CD4-positive, alpha-beta memory T cell (primary cell): Measurements from ENCODE around the gene MRPS34. TPM values are rescaled to one million over a fixed set of nuclear protein-coding genes. Genes with fewer than 3 reads are reported as not detected.

ENCODE experiments used
- CTCF ChIA-PET: fragments of 350-600 bp; sonication (Branson Sonifier 250); formaldehyde crosslinking; loops from one replicate; lab custom pipeline; 2021; ENCODE audit warnings: inconsistent platforms; ENCODE audit not compliant: partially characterized antibody; lab: Charles Lee
- POLR2A ChIA-PET: fragments of 350-600 bp; sonication (Branson Sonifier 250); formaldehyde crosslinking; loops from one replicate; lab custom pipeline; 2021; ENCODE audit not compliant: partially characterized antibody; lab: Charles Lee
- DNase-seq, 5 donors: peaks; one replicate each; pipeline versions ENCODE4 v3.0.0 to v3.0.0-alpha.2; 2020 to 2022; ENCODE audit warnings: mixed read lengths in 1 of 5
- H3K27ac ChIP-seq: one replicate; pipeline ENCODE4 v1.7.0; 2013; ENCODE audit warnings: low read depth, low read length
- H3K27me3 ChIP-seq: 2 replicates; pipeline ENCODE4 v1.7.0; 2013; ENCODE audit warnings: mild to moderate bottlenecking, low read length, moderate library complexity; ENCODE audit not compliant: insufficient read depth
- H3K36me3 ChIP-seq: 2 replicates; pipeline ENCODE4 v1.7.0; 2013; ENCODE audit warnings: mild to moderate bottlenecking, low read length, moderate library complexity; ENCODE audit not compliant: insufficient read depth
- H3K4me1 ChIP-seq: 2 replicates; pipeline ENCODE4 v1.7.0; 2013; ENCODE audit warnings: mild to moderate bottlenecking, low read length, moderate library complexity; ENCODE audit not compliant: insufficient read depth
- H3K4me3 ChIP-seq, 2 donors: one replicate each; pipeline ENCODE4 v1.7.0; 2013; ENCODE audit warnings: low read length in 2 of 2, mild to moderate bottlenecking in 1 of 2
- H3K9me3 ChIP-seq, 2 donors: one replicate each; pipeline ENCODE4 v1.7.0; 2013; ENCODE audit warnings: low read length in 2 of 2, control low read depth in 1 of 2; ENCODE audit not compliant: control insufficient read depth in 1 of 2
- H3K27ac Mint-ChIP-seq, 7 donors: one replicate each; pipeline ENCODE4 v1.8.0; 2020 to 2021; ENCODE audit warnings: mixed read lengths in 7 of 7, mild to moderate bottlenecking in 6 of 7, inconsistent platforms in 3 of 7, moderate library complexity in 3 of 7
- H3K27me3 Mint-ChIP-seq, 2 donors: one replicate each; pipeline ENCODE4 v1.8.0; 2020 to 2021; ENCODE audit warnings: mixed read lengths in 2 of 2
- H3K36me3 Mint-ChIP-seq, 2 donors: one replicate each; pipeline ENCODE4 v1.8.0; 2020 to 2021; ENCODE audit warnings: mixed read lengths in 2 of 2, inconsistent platforms in 1 of 2, mild to moderate bottlenecking in 1 of 2
- H3K4me1 Mint-ChIP-seq, 4 donors: one replicate each; pipeline ENCODE4 v1.8.0; 2020 to 2021; ENCODE audit warnings: mixed read lengths in 4 of 4, mild to moderate bottlenecking in 1 of 4
- H3K4me3 Mint-ChIP-seq, 8 donors: one replicate each; pipeline ENCODE4 v1.8.0; 2020 to 2021; ENCODE audit warnings: mixed read lengths in 8 of 8, mild to moderate bottlenecking in 7 of 8, moderate library complexity in 6 of 8, inconsistent platforms in 3 of 8
- H3K9me3 Mint-ChIP-seq, 8 donors: one replicate each; pipeline ENCODE4 v1.8.0; 2020 to 2021; ENCODE audit warnings: mixed read lengths in 8 of 8, mild to moderate bottlenecking in 5 of 8, inconsistent platforms in 3 of 8, moderate library complexity in 1 of 8
- intact Hi-C: fragments of 100-400 bp; cut with micrococcal nuclease; formaldehyde crosslinking; loops from one replicate; pipeline ENCODE4 v1.15.1; 2023
- polyA plus RNA-seq, 2 donors: library from polyadenylated mRNA; unstranded; fragments of 300-500 nt; fragmentation: Illumina TruSeq; gene quantifications; one replicate each; pipeline ENCODE4 v1.2.3, GENCODE V29; 2021
- total RNA-seq, 2 experiments: library from RNA; stranded (reverse); gene quantifications; one replicate each; pipeline ENCODE4 v1.2.3, GENCODE V29; 2021

Gene MRPS34
- total RNA-seq (10 to 100 TPM; 57.6 to 67.3 TPM), polyA plus RNA-seq (100 to 1,000 TPM; 138 to 151 TPM)

DNA sequence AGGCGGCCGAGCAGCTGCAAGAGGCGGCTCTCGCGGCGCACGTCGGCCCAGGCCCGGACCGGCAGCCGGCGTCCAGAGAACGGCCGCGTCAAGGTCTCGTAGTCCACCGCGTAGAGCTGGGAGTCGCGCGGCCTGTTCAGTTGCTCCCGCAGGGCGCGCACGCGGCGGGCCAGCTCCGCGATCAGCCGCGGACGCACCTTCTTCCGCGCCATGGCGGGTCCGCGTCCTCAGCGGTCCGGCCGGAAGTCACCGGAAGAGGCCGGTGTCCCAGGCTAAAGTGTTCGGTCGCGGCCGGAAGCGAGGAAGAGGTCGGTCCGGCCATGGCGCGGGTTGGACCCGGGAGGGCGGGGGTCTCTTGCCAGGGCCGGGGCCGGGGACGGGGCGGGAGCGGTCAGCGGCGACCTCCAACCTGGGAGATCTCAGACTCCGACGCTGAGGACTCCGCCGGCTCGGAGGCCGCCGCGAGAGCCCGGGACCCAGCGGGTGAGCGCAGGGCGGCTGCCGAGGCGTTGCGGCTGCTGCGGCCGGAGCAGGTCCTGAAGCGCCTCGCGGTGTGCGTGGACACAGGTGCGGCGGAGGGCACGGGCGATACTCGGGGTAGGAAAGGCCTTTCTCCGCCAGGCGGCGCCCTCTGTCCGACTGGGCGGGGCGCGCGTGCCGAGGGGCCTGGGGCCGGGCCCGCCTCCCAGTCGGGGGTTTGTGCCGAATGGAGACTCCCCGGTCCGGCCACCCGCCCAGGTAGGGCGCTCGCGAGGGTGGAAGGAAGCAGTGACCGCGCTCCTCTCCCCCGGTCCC lies at the start of gene MRPS34:
Gene MRPS34, minus strand, starts transcription at position 227 of the 795 bp plus-strand sequence. Its CDS starts 15 bp downstream, at position 212.
- H3K9me3 ChIP-seq = no peaks in the 10 kb centered on the region
- peak within 1 kb of the TSS; percentile 45 to 88 for H3K4me3 ChIP-seq
- H3K27me3 ChIP-seq = no peaks in the 10 kb centered on the region
- POLR2A ChIA-PET = interaction anchor here (0.8 to 11.4 kb wide), 12 partner anchors 7 to 1005 kb away, joined by 3 to 185 read pairs (median 4); partner anchors contain the start of genes FAHD1, HAGH, JPT2 and MAPK8IP3
- Mint-ChIP-seq H3K4me1 (peaks cover 11 to 32% (median 15%) of the 10 kb centered on the region in 4 donors), H3K36me3 (peaks cover under 1 to 19% of the 10 kb centered on the region in 2 donors), H3K9me3 (no peaks in the 10 kb centered on the region), H3K27me3 (no peaks in the 10 kb centered on the region), H3K4me3 (peak within 1 kb of the TSS; percentile 85 to 98 (median 96)), H3K27ac (peak within 1 kb of the TSS; percentile 90 to 97 (median 95))
- intact Hi-C loops = loop anchor here (1.0 to 5.0 kb wide), 4 partner anchors 9 to 759 kb away; partner anchors contain the start of genes CEMP1, FAHD1, HAGH and NUBP2
- CTCF ChIA-PET = interaction anchor here (1.7 to 2.3 kb wide), 2 partner anchors 9 to 10 kb away, joined by 16 read pairs; partner anchors contain the start of genes NUBP2 and SPSB3
- H3K27ac ChIP-seq = peak within 1 kb of the TSS; percentile 72
- H3K36me3 ChIP-seq = peaks cover 5% of the 10 kb centered on the region
- peak; percentile 72 to 78 (median 74) for DNase-seq
- H3K4me1 ChIP-seq = peaks cover 29% of the 10 kb centered on the region

DNA sequence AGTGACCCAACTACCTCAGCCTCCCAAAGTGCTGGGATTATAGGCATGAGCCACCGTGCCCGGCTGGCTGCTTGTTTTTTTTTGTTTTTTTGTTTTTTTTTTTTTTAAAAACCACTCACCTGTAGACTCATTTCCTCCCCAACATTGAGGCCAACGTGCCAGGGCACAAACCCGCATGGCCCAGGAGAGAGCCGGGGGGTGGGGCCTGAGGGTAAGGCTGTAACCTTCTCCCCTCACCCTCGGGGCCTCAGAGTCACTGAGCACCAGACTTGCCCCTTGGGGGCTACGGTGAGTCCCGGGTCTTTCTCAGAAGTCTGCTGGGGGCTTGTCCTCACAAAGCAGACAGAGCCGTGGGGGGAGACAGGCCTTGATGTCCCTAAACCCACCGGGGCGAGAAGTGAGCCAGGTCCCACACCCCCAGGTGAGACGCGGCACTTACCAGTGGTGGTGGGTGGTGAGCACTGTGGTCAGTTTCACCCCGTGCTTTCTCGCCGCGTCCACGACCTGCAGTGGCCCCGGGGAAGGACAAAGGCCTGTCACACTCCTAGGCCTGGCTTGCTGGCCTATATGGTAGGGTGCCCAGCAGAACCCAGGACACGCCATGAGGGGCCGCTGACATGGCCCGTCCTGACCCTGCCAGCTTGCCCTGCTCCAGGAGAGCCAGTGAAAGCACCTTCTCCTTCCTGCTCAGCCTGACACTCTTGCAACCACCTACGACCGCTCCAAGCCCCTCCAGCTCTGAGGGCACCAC lies 49.1 kb upstream of the MRPS34 start:
- ChIA-PET POLR2A (no interaction called here), CTCF (no interaction called here)
- H3K27ac Mint-ChIP-seq = no peak overlapping the region
- Histone ChIP-seq H3K27me3 (no peaks in the 10 kb centered on the region), H3K27ac (no peak overlapping the region), H3K36me3 (peaks cover 30% of the 10 kb centered on the region), H3K9me3 (no peaks in the 10 kb centered on the region), H3K4me3 (no peak overlapping the region), H3K4me1 (peaks cover 23% of the 10 kb centered on the region)
- H3K36me3 Mint-ChIP-seq = peaks cover 0 to 10% of the 10 kb centered on the region in 2 donors
- no peak for DNase-seq
- H3K9me3 Mint-ChIP-seq = peaks cover 0 to 2% (median 0%) of the 10 kb centered on the region in 8 donors
- no peaks in the 10 kb centered on the region for H3K27me3 Mint-ChIP-seq
- intact Hi-C loops = no loop called here
- peaks cover 5 to 27% (median 15%) of the 10 kb centered on the region in 4 donors for H3K4me1 Mint-ChIP-seq
- no peak overlapping the region for H3K4me3 Mint-ChIP-seq

DNA sequence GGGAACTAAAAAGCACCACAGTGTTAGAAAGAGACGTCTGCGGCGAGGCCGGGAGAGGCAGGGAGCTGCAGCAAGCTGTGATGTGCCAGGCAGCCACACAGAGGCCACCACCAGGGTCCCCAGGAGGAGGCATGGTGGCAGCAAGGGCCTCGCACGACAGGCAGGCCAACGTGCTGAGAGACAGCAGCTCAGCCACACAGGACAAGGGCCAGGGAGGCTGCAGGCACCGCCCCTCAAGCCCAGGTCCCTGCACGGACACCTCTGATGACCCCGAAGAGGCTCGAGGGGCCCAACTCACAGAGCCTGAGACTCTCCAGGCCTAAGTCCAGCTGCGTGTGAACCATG lies 48.0 kb upstream of the MRPS34 start:
- no peaks in the 10 kb centered on the region for H3K27me3 Mint-ChIP-seq
- peaks cover 38% of the 10 kb centered on the region for H3K36me3 ChIP-seq
- H3K27ac Mint-ChIP-seq = peak overlapping the region in 1 of 7 donors; percentile 31
- no peaks in the 10 kb centered on the region for H3K27me3 ChIP-seq
- H3K9me3 Mint-ChIP-seq = no peaks in the 10 kb centered on the region
- DNase-seq = no peak
- no peak overlapping the region for H3K4me3 Mint-ChIP-seq
- H3K27ac ChIP-seq = no peak overlapping the region
- H3K4me1 Mint-ChIP-seq = peaks cover 5 to 23% (median 14%) of the 10 kb centered on the region in 4 donors
- POLR2A ChIA-PET = no interaction called here
- H3K36me3 Mint-ChIP-seq = peaks cover 0 to 16% of the 10 kb centered on the region in 2 donors
- CTCF ChIA-PET = no interaction called here
- peaks cover 23% of the 10 kb centered on the region for H3K4me1 ChIP-seq
- intact Hi-C loops = no loop called here
- no peak overlapping the region for H3K4me3 ChIP-seq
- no peaks in the 10 kb centered on the region for H3K9me3 ChIP-seq

DNA sequence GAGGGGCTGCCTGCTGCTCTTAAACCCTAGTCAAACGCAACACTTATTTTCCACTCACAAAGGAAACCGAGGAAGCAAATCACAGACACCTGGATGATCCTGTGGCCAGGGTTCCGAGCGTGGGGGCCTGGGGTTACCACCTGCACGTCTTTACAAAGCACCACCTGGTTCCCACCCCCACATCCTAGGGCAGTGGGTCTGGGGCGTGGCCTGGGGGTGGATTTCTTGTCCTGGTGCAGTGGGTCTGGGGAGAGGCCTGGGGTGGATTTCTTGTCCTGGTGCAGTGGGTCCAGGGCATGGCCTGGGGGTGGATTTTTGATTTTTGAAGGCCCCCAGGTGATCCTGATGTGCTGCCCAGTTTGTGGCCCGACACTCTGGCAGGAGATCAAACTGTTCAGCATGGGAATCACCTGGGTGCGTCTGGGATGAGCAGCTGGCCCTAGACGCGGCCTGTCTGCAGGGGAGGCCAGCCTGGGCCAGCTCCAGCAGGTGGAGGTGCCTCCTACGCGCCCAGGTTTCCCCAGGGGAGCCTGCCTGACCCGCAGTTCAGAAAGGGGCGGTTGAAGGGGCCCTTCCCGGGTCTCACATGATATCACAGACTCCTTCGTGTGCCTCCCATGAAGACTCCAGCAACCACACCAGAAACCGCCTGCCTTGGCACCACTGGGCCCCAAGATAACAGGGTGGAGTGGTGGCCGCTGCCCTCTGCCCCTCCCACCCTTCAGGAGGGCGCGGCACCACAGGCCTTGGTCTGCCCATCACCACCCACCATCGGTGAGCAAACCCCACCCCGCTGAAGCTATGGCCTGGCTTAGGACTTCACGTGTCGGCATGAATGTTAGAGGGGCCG lies 47.4 kb upstream of the MRPS34 start:
- Mint-ChIP-seq H3K27me3 (no peaks in the 10 kb centered on the region), H3K4me1 (peaks cover 5 to 17% (median 11%) of the 10 kb centered on the region in 4 donors), H3K36me3 (peaks cover 4 to 20% of the 10 kb centered on the region in 2 donors), H3K27ac (peak overlapping the region in 1 of 7 donors; percentile 23), H3K9me3 (no peaks in the 10 kb centered on the region), H3K4me3 (no peak overlapping the region)
- H3K4me3 ChIP-seq = no peak overlapping the region
- H3K36me3 ChIP-seq = peaks cover 40% of the 10 kb centered on the region
- DNase-seq = no peak
- ChIA-PET POLR2A (no interaction called here), CTCF (no interaction called here)
- H3K27me3 ChIP-seq = no peaks in the 10 kb centered on the region
- no peaks in the 10 kb centered on the region for H3K9me3 ChIP-seq
- peaks cover 17% of the 10 kb centered on the region for H3K4me1 ChIP-seq
- no peak overlapping the region for H3K27ac ChIP-seq
- intact Hi-C loops = no loop called here

DNA sequence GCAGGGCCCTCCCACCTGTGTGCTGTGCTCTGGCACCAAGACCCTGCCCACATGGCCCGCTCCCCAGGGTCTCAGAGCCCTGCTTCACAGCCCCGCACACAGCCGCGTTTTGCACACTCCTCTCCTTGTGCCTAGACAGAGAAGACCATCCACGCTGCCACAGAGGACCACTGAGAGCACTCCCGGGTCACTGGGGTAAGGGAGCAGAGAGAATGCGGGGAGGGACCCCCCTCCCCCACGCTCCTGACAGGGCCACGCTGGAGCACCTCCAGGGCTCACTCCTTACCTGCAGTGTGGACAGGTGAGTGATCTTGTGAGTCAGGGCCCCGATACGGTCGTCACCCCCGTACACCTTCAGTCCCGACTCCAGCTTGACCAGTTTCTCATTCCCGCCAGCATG lies 46.7 kb upstream of the MRPS34 start:
- Mint-ChIP-seq H3K4me3 (no peak overlapping the region), H3K27me3 (no peaks in the 10 kb centered on the region), H3K36me3 (peaks cover 5 to 24% of the 10 kb centered on the region in 2 donors), H3K27ac (peak overlapping the region in 2 of 7 donors; percentile 37 to 51), H3K4me1 (peaks cover 4 to 11% (median 7%) of the 10 kb centered on the region in 4 donors), H3K9me3 (no peaks in the 10 kb centered on the region)
- no peak for DNase-seq
- H3K4me1 ChIP-seq = peaks cover 10% of the 10 kb centered on the region
- H3K36me3 ChIP-seq = peaks cover 42% of the 10 kb centered on the region
- ChIA-PET CTCF (no interaction called here), POLR2A (no interaction called here)
- no peak overlapping the region for H3K27ac ChIP-seq
- H3K4me3 ChIP-seq = no peak overlapping the region
- H3K27me3 ChIP-seq = no peaks in the 10 kb centered on the region
- intact Hi-C loops = no loop called here
- H3K9me3 ChIP-seq = no peaks in the 10 kb centered on the region

DNA sequence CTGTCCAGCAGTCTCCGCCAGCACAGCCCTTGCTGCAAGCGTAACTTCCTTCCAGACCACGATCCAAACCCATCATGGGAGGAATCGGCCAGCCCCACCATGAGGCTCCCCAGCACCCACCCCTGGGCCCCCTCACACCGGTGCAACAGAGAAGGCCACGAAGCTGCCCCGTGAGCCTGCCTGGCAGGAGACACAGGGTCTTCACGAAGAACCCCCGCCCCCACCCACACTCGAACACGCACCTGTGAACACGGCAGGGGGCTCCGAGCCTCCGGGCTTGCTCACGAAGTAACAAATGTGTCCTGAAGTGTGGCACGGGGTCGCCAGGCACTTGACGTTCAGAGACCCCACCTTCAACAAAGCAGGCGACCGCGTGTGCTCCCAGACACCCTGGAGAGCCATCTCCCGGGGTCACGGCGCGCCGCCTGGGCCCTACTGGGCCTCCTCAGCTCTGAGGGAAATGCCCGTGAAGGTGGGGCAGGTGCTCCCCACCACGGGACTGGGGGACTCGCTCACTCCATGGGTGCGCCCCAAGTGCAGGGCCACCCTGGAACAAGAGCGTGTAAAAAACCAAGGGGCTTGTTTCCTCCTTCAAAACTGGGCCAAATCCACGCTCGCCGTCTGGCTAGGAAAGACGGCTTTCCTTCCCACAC lies 46.1 kb upstream of the MRPS34 start:
- no peak overlapping the region for H3K27ac ChIP-seq
- H3K4me3 ChIP-seq = no peak overlapping the region
- Mint-ChIP-seq H3K4me3 (no peak overlapping the region), H3K27ac (peak overlapping the region in 2 of 7 donors; percentile 37 to 51), H3K36me3 (peaks cover 5 to 25% of the 10 kb centered on the region in 2 donors), H3K4me1 (peaks cover 1 to 5% (median 4%) of the 10 kb centered on the region in 4 donors), H3K27me3 (no peaks in the 10 kb centered on the region), H3K9me3 (no peaks in the 10 kb centered on the region)
- intact Hi-C loops = no loop called here
- peaks cover 4% of the 10 kb centered on the region for H3K4me1 ChIP-seq
- ChIA-PET POLR2A (no interaction called here), CTCF (no interaction called here)
- peaks cover 42% of the 10 kb centered on the region for H3K36me3 ChIP-seq
- no peaks in the 10 kb centered on the region for H3K9me3 ChIP-seq
- DNase-seq = no peak
- no peaks in the 10 kb centered on the region for H3K27me3 ChIP-seq
